ENCODE data around the gene TRAPPC5.

The TRAPPC5 gene

GRCh38 chr19:7691497-7691896, 10.9 kb downstream of the TRAPPC5 start:
- Histone ChIP-seq H3K27me3 (ENCODE audit: control insufficient read depth, insufficient read depth, low read length) (no peaks in the 10 kb centered on the region), H3K36me3 (ENCODE audit: control insufficient read depth, insufficient read depth, low read length) (no peaks in the 10 kb centered on the region), H3K4me3 (ENCODE audit: low read depth, low read length) (no peak overlapping the region), H3K9me3 (ENCODE audit: control insufficient read depth, insufficient read depth, low read length) (no peaks in the 10 kb centered on the region), H3K4me1 (ENCODE audit: control insufficient read depth, insufficient read depth, low read length) (no peaks in the 10 kb centered on the region), H3K27ac (ENCODE audit: low read depth, low read length) (no peak overlapping the region), H3K9ac (ENCODE audit: low read depth, low read length) (no peak overlapping the region)

GRCh38 chr19:7692417-7693088, 11.9 kb downstream of the TRAPPC5 start:
- Histone ChIP-seq H3K9ac (ENCODE audit: low read depth, low read length) (no peak overlapping the region), H3K27me3 (ENCODE audit: control insufficient read depth, insufficient read depth, low read length) (no peaks in the 10 kb centered on the region)

GRCh38 chr19:7694499-7694898, 13.9 kb downstream of the TRAPPC5 start:
- Histone ChIP-seq H3K4me1 (ENCODE audit: control insufficient read depth, insufficient read depth, low read length) (peaks cover 2% of the 10 kb centered on the region; the same call in 1 of the 2 replicates), H3K36me3 (ENCODE audit: control insufficient read depth, insufficient read depth, low read length) (no peaks in the 10 kb centered on the region), H3K27me3 (ENCODE audit: control insufficient read depth, insufficient read depth, low read length) (no peaks in the 10 kb centered on the region), H3K27ac (ENCODE audit: low read depth, low read length) (no peak overlapping the region), H3K9ac (ENCODE audit: low read depth, low read length) (no peak overlapping the region), H3K9me3 (ENCODE audit: control insufficient read depth, insufficient read depth, low read length) (no peaks in the 10 kb centered on the region), H3K4me3 (ENCODE audit: low read depth, low read length) (no peak overlapping the region)

More at GRCh38 chr19:7692417-7693088, 11.9 kb downstream of the TRAPPC5 start:
- Histone ChIP-seq H3K9me3 (ENCODE audit: control insufficient read depth, insufficient read depth, low read length) (no peaks in the 10 kb centered on the region), H3K4me1 (ENCODE audit: control insufficient read depth, insufficient read depth, low read length) (no peaks in the 10 kb centered on the region), H3K36me3 (ENCODE audit: control insufficient read depth, insufficient read depth, low read length) (no peaks in the 10 kb centered on the region), H3K27ac (ENCODE audit: low read depth, low read length) (no peak overlapping the region), H3K4me3 (ENCODE audit: low read depth, low read length) (no peak overlapping the region)

- Histone ChIP-seq H3K27ac (ENCODE audit: low read depth, low read length) (no peak overlapping the region), H3K4me3 (ENCODE audit: low read depth, low read length) (no peak overlapping the region), H3K27me3 (ENCODE audit: control insufficient read depth, insufficient read depth, low read length) (no peaks in the 10 kb centered on the region)
Observed at GRCh38 chr19:7697721-7698287, 17.2 kb downstream of the TRAPPC5 start.

GRCh38 chr19:7698583-7698982, 17.9 kb downstream of the TRAPPC5 start:
- H3K4me1 ChIP-seq (ENCODE audit: control insufficient read depth, insufficient read depth, low read length), result peaks cover 2% of the 10 kb centered on the region; the same call in 1 of the 2 replicates
- no peak overlapping the region for H3K4me3 ChIP-seq (ENCODE audit: low read depth, low read length)
- no peak overlapping the region for H3K27ac ChIP-seq (ENCODE audit: low read depth, low read length)
- no peaks in the 10 kb centered on the region for H3K27me3 ChIP-seq (ENCODE audit: control insufficient read depth, insufficient read depth, low read length)
- no peaks in the 10 kb centered on the region for H3K36me3 ChIP-seq (ENCODE audit: control insufficient read depth, insufficient read depth, low read length)
- no peaks in the 10 kb centered on the region for H3K9me3 ChIP-seq (ENCODE audit: control insufficient read depth, insufficient read depth, low read length)
- H3K9ac ChIP-seq (ENCODE audit: low read depth, low read length), result no peak overlapping the region

More at GRCh38 chr19:7697721-7698287, 17.2 kb downstream of the TRAPPC5 start:
- Histone ChIP-seq H3K4me1 (ENCODE audit: control insufficient read depth, insufficient read depth, low read length) (peaks cover 2% of the 10 kb centered on the region; the same call in 1 of the 2 replicates), H3K9ac (ENCODE audit: low read depth, low read length) (no peak overlapping the region), H3K9me3 (ENCODE audit: control insufficient read depth, insufficient read depth, low read length) (no peaks in the 10 kb centered on the region), H3K36me3 (ENCODE audit: control insufficient read depth, insufficient read depth, low read length) (no peaks in the 10 kb centered on the region)

- no peak overlapping the region for H3K9ac ChIP-seq (ENCODE audit: low read depth, low read length)
- peaks cover 2% of the 10 kb centered on the region; the same call in 1 of the 2 replicates for H3K4me1 ChIP-seq (ENCODE audit: control insufficient read depth, insufficient read depth, low read length)
- no peaks in the 10 kb centered on the region for H3K9me3 ChIP-seq (ENCODE audit: control insufficient read depth, insufficient read depth, low read length)
- no peaks in the 10 kb centered on the region for H3K36me3 ChIP-seq (ENCODE audit: control insufficient read depth, insufficient read depth, low read length)
- H3K27me3 ChIP-seq (ENCODE audit: control insufficient read depth, insufficient read depth, low read length), result no peaks in the 10 kb centered on the region
- H3K27ac ChIP-seq (ENCODE audit: low read depth, low read length), result no peak overlapping the region
- H3K4me3 ChIP-seq (ENCODE audit: low read depth, low read length), result no peak overlapping the region
Observed at GRCh38 chr19:7699003-7699402, 18.4 kb downstream of the TRAPPC5 start.

GRCh38 chr19:7699417-7700401, 19.1 kb downstream of the TRAPPC5 start:
- H3K9me3 ChIP-seq (ENCODE audit: control insufficient read depth, insufficient read depth, low read length), result no peaks in the 10 kb centered on the region
- H3K36me3 ChIP-seq (ENCODE audit: control insufficient read depth, insufficient read depth, low read length), result no peaks in the 10 kb centered on the region
- no peak overlapping the region for H3K4me3 ChIP-seq (ENCODE audit: low read depth, low read length)
- no peak overlapping the region for H3K27ac ChIP-seq (ENCODE audit: low read depth, low read length)
- no peaks in the 10 kb centered on the region for H3K27me3 ChIP-seq (ENCODE audit: control insufficient read depth, insufficient read depth, low read length)
- H3K4me1 ChIP-seq (ENCODE audit: control insufficient read depth, insufficient read depth, low read length), result peaks cover 2% of the 10 kb centered on the region; the same call in 1 of the 2 replicates
- no peak overlapping the region for H3K9ac ChIP-seq (ENCODE audit: low read depth, low read length)

GRCh38 chr19:7701049-7701653, 20.5 kb downstream of the TRAPPC5 start:
- peaks cover 2% of the 10 kb centered on the region; the same call in 1 of the 2 replicates for H3K4me1 ChIP-seq (ENCODE audit: control insufficient read depth, insufficient read depth, low read length)
- no peaks in the 10 kb centered on the region for H3K9me3 ChIP-seq (ENCODE audit: control insufficient read depth, insufficient read depth, low read length)
- H3K27ac ChIP-seq (ENCODE audit: low read depth, low read length), result no peak overlapping the region
- no peak overlapping the region for H3K4me3 ChIP-seq (ENCODE audit: low read depth, low read length)
- H3K36me3 ChIP-seq (ENCODE audit: control insufficient read depth, insufficient read depth, low read length), result no peaks in the 10 kb centered on the region
- no peaks in the 10 kb centered on the region for H3K27me3 ChIP-seq (ENCODE audit: control insufficient read depth, insufficient read depth, low read length)
- no peak overlapping the region for H3K9ac ChIP-seq (ENCODE audit: low read depth, low read length)

- H3K27me3 ChIP-seq (ENCODE audit: control insufficient read depth, insufficient read depth, low read length), result no peaks in the 10 kb centered on the region
- H3K27ac ChIP-seq (ENCODE audit: low read depth, low read length), result no peak within 1 kb of the TSS
- no peak within 1 kb of the TSS for H3K4me3 ChIP-seq (ENCODE audit: low read depth, low read length)
- no peaks in the 10 kb centered on the region for H3K36me3 ChIP-seq (ENCODE audit: control insufficient read depth, insufficient read depth, low read length)
- no peak within 1 kb of the TSS for H3K9ac ChIP-seq (ENCODE audit: low read depth, low read length)
- H3K4me1 ChIP-seq (ENCODE audit: control insufficient read depth, insufficient read depth, low read length), result peaks cover 2% of the 10 kb centered on the region; the same call in 1 of the 2 replicates
- H3K9me3 ChIP-seq (ENCODE audit: control insufficient read depth, insufficient read depth, low read length), result no peaks in the 10 kb centered on the region
Observed at GRCh38 chr19:7701654-7702457, 21.2 kb downstream of the TRAPPC5 start, which contains the start of gene FCER2. FCER2 (minus strand) TSS chr19:7702131; CDS start chr19:7699760, 2,371 bp downstream.

- H3K27ac ChIP-seq (ENCODE audit: low read depth, low read length), result no peak overlapping the region
- H3K9ac ChIP-seq (ENCODE audit: low read depth, low read length), result no peak overlapping the region
- H3K36me3 ChIP-seq (ENCODE audit: control insufficient read depth, insufficient read depth, low read length), result no peaks in the 10 kb centered on the region
- no peaks in the 10 kb centered on the region for H3K27me3 ChIP-seq (ENCODE audit: control insufficient read depth, insufficient read depth, low read length)
- no peaks in the 10 kb centered on the region for H3K9me3 ChIP-seq (ENCODE audit: control insufficient read depth, insufficient read depth, low read length)
- no peak overlapping the region for H3K4me3 ChIP-seq (ENCODE audit: low read depth, low read length)
- H3K4me1 ChIP-seq (ENCODE audit: control insufficient read depth, insufficient read depth, low read length), result peaks cover 2% of the 10 kb centered on the region; the same call in 1 of the 2 replicates
Observed at GRCh38 chr19:7703332-7703731, 22.7 kb downstream of the TRAPPC5 start.

Measured in HUES48 (cell line).